ENCODE measurements around the gene SPG7. TPM values are rescaled to one million over a fixed set of nuclear protein-coding genes. Genes with fewer than 3 reads are reported as not detected.

SPG7 gene
- total RNA-seq, 1 experiment from 2014 or later, result 118 TPM

GRCh38 chr16:89604764-89605163 is 96.6 kb downstream of the SPG7 start:
- intact Hi-C loops (cut with micrococcal nuclease; ENCODE audit: unreplicated experiment) (loop anchor here (5.0 kb wide), 1 partner anchor 38 kb away; no protein-coding TSS in a partner anchor), in situ Hi-C loops (cut with HindIII; ENCODE audit: low pct_unique_long_range_greater_than_20kb, low sequenced_read_pairs) (no loop called here)
- no TSS peak for BruUV-seq (replicated peaks)
- Histone ChIP-seq H3K36me3 (ENCODE audit: control insufficient read depth, insufficient read depth, low read length) (no peaks in the 10 kb centered on the region), H3K27me3 (ENCODE audit: control insufficient read depth, insufficient read depth, low read length) (no peaks in the 10 kb centered on the region), H3K27ac (ENCODE audit: low read length) (no peak overlapping the region), H3K4me1 (ENCODE audit: control insufficient read depth, insufficient read depth, low read length) (peaks cover 11% of the 10 kb centered on the region), H3K9me3 (ENCODE audit: control insufficient read depth, insufficient read depth, low read depth, low read length) (no peaks in the 10 kb centered on the region), H3K4me3 (ENCODE audit: low read depth in 2 of 2, low read length in 2 of 2) (no peak overlapping the region)
- ChIA-PET POLR2A (no interaction called here), CTCF (no interaction called here)
- ATAC-seq (no peak), DNase-seq (ENCODE audit: low read depth, low spot score) (no peak)
- TF ChIP-seq REST (IDR thresholded peaks at IDR 0.05; ENCODE audit: insufficient read depth in 1 of 2, low read depth in 2 of 2, low read length in 1 of 2) (no peak), POLR2AphosphoS5 (IDR thresholded peaks at IDR 0.05; ENCODE audit: low read depth, low read length) (no peak), CTCF (IDR thresholded peaks at IDR 0.05) (no peak), SIN3A (IDR thresholded peaks at IDR 0.05; ENCODE audit: borderline replicate concordance, insufficient read depth, low read depth, low read length) (no peak), TCF7L2 (IDR thresholded peaks at IDR 0.05; ENCODE audit: low read depth, low read length) (no peak)

GRCh38 chr16:89605186-89605970 is 97.2 kb downstream of the SPG7 start:
- in situ Hi-C loops (cut with HindIII; ENCODE audit: low pct_unique_long_range_greater_than_20kb, low sequenced_read_pairs), result no loop called here
- Histone ChIP-seq H3K36me3 (ENCODE audit: control insufficient read depth, insufficient read depth, low read length) (no peaks in the 10 kb centered on the region), H3K27ac (ENCODE audit: low read length) (no peak overlapping the region), H3K4me3 (ENCODE audit: low read depth in 2 of 2, low read length in 2 of 2) (no peak overlapping the region), H3K4me1 (ENCODE audit: control insufficient read depth, insufficient read depth, low read length) (peaks cover 11% of the 10 kb centered on the region), H3K27me3 (ENCODE audit: control insufficient read depth, insufficient read depth, low read length) (no peaks in the 10 kb centered on the region), H3K9me3 (ENCODE audit: control insufficient read depth, insufficient read depth, low read depth, low read length) (no peaks in the 10 kb centered on the region)
- intact Hi-C loops (cut with micrococcal nuclease; ENCODE audit: unreplicated experiment), result no loop called here
- DNase-seq (ENCODE audit: low read depth, low spot score) (no peak), ATAC-seq (no peak)
- ChIA-PET CTCF (no interaction called here), POLR2A (no interaction called here)
- BruUV-seq (replicated peaks), result no TSS peak
- TF ChIP-seq CTCF (IDR thresholded peaks at IDR 0.05) (no peak), SIN3A (IDR thresholded peaks at IDR 0.05; ENCODE audit: borderline replicate concordance, insufficient read depth, low read depth, low read length) (no peak), TCF7L2 (IDR thresholded peaks at IDR 0.05; ENCODE audit: low read depth, low read length) (no peak), POLR2AphosphoS5 (IDR thresholded peaks at IDR 0.05; ENCODE audit: low read depth, low read length) (no peak), REST (IDR thresholded peaks at IDR 0.05; ENCODE audit: insufficient read depth in 1 of 2, low read depth in 2 of 2, low read length in 1 of 2) (no peak)
